ENCODE measurements around the gene DPYSL3. TPM values are rescaled to one million over a fixed set of nuclear protein-coding genes. Genes with fewer than 3 reads are reported as not detected.

Gene DPYSL3
- total RNA-seq, 1 experiment from 2014 or later = 17.2 TPM

- POLR2A ChIA-PET = no interaction called here
- H3K27me3 ChIP-seq (ENCODE audit: insufficient read depth, low read length) = no peaks in the 10 kb centered on the region
Measured at GRCh38 chr5:147442224-147442623, 67.6 kb downstream of the DPYSL3 start.

GRCh38 chr5:147441191-147441695 is 68.6 kb downstream of the DPYSL3 start:
- ChIA-PET RAD21 (ENCODE audit: low non-redundant PET in 1 of 2, low total read pairs in 2 of 2, uncharacterized antibody in 2 of 2, unreplicated experiment in 2 of 2) (no interaction called here), CTCF (no interaction called here), POLR2A (no interaction called here)
- Histone ChIP-seq H3K4me2 (ENCODE audit: low read length) (no peak overlapping the region), H3K4me3 (replicated peaks in 1 of 2; ENCODE audit: low read depth in 1 of 2, low read length in 2 of 2) (no peak overlapping the region), H2AFZ (ENCODE audit: low read depth, low read length, poor library complexity, severe bottlenecking) (no peak overlapping the region), H3K36me3 (ENCODE audit: control insufficient read depth in 1 of 2, insufficient read depth in 2 of 2, low read length in 2 of 2) (no peaks in the 10 kb centered on the region), H3K9me2 (ENCODE audit: insufficient read depth) (no peaks in the 10 kb centered on the region), H3K27ac (ENCODE audit: low read depth, low read length) (no peak overlapping the region), H4K20me1 (ENCODE audit: insufficient read depth) (no peaks in the 10 kb centered on the region), H3K9me3 (ENCODE audit: control insufficient read depth in 1 of 2, insufficient read depth in 1 of 2, low read depth in 1 of 2, low read length in 2 of 2) (no peaks in the 10 kb centered on the region), H3K9ac (ENCODE audit: low read length) (no peak overlapping the region), H3K4me1 (ENCODE audit: control insufficient read depth in 1 of 2, insufficient read depth in 2 of 2, low read length in 2 of 2) (peaks cover 0 to 4% of the 10 kb centered on the region in 2 experiments; a peak in 1 of 4 replicates), H3K27me3 (ENCODE audit: insufficient read depth, low read length) (no peaks in the 10 kb centered on the region), H3K79me2 (ENCODE audit: insufficient read depth, low read length) (no peaks in the 10 kb centered on the region)
- DNase-seq (ENCODE audit: low read depth, low spot score) (no peak), ATAC-seq (no peak)
- intact Hi-C loops (cut with micrococcal nuclease) = no loop called here
- BruUV-seq (replicated peaks) = no TSS peak
- no peak for TF ChIP-seq EZH2 (IDR thresholded peaks at IDR 0.05)
- TF ChIP-seq ELF1 (IDR thresholded peaks at IDR 0.05; ENCODE audit: borderline replicate concordance, low read depth) = no peak
- no peak for TF ChIP-seq YY1 (IDR thresholded peaks at IDR 0.05; ENCODE audit: extremely low read depth, insufficient replicate concordance, low read depth, low read length)
- TF ChIP-seq ATF3 (IDR thresholded peaks at IDR 0.05) = no peak
- no peak for TF ChIP-seq POLR2A (IDR thresholded peaks at IDR 0.05; ENCODE audit: borderline replicate concordance, extremely low read depth, insufficient read depth, insufficient read length)
- no peak for TF ChIP-seq ZFX (IDR thresholded peaks at IDR 0.05)
- no peak for TF ChIP-seq CBX3 (IDR thresholded peaks at IDR 0.05; ENCODE audit: low read depth)
- no peak for TF ChIP-seq REST (IDR thresholded peaks at IDR 0.05; ENCODE audit: low read depth)
- TF ChIP-seq ZNF274 (IDR thresholded peaks at IDR 0.05; ENCODE audit: low read depth, low read length) = no peak
- TF ChIP-seq CTCF (IDR thresholded peaks at IDR 0.05 in 2 of 3, conservative IDR thresholded peaks at IDR 0.05 in 1 of 3; ENCODE audit: borderline replicate concordance in 1 of 3, insufficient read depth in 1 of 3, low read depth in 2 of 3, low read length in 2 of 3) = no peak
- no peak for TF ChIP-seq JUND (IDR thresholded peaks at IDR 0.05)

More at GRCh38 chr5:147442224-147442623, 67.6 kb downstream of the DPYSL3 start:
- RAD21 ChIA-PET (ENCODE audit: low non-redundant PET in 1 of 2, low total read pairs in 2 of 2, uncharacterized antibody in 2 of 2, unreplicated experiment in 2 of 2) = no interaction called here
- Histone ChIP-seq H3K27ac (ENCODE audit: low read depth, low read length) (no peak overlapping the region), H3K36me3 (ENCODE audit: control insufficient read depth in 1 of 2, insufficient read depth in 2 of 2, low read length in 2 of 2) (no peaks in the 10 kb centered on the region), H3K9me2 (ENCODE audit: insufficient read depth) (no peaks in the 10 kb centered on the region), H4K20me1 (ENCODE audit: insufficient read depth) (no peaks in the 10 kb centered on the region), H2AFZ (ENCODE audit: low read depth, low read length, poor library complexity, severe bottlenecking) (no peak overlapping the region), H3K4me1 (ENCODE audit: control insufficient read depth in 1 of 2, insufficient read depth in 2 of 2, low read length in 2 of 2) (peaks cover 0 to 4% of the 10 kb centered on the region in 2 experiments; a peak in 1 of 4 replicates), H3K4me3 (replicated peaks in 1 of 2; ENCODE audit: low read depth in 1 of 2, low read length in 2 of 2) (no peak overlapping the region), H3K4me2 (ENCODE audit: low read length) (no peak overlapping the region), H3K9ac (ENCODE audit: low read length) (no peak overlapping the region), H3K9me3 (ENCODE audit: control insufficient read depth in 1 of 2, insufficient read depth in 1 of 2, low read depth in 1 of 2, low read length in 2 of 2) (no peaks in the 10 kb centered on the region), H3K79me2 (ENCODE audit: insufficient read depth, low read length) (no peaks in the 10 kb centered on the region)
- no TSS peak for BruUV-seq (replicated peaks)
- ATAC-seq (no peak), DNase-seq (ENCODE audit: low read depth, low spot score) (no peak)
- no peak for TF ChIP-seq CBX3 (IDR thresholded peaks at IDR 0.05; ENCODE audit: low read depth)
- no peak for TF ChIP-seq ZNF274 (IDR thresholded peaks at IDR 0.05; ENCODE audit: low read depth, low read length)
- no peak for TF ChIP-seq TCF7L2 (IDR thresholded peaks at IDR 0.05; ENCODE audit: borderline replicate concordance, extremely low read depth, insufficient read depth, insufficient read length)
- TF ChIP-seq POLR2AphosphoS5 (IDR thresholded peaks at IDR 0.05; ENCODE audit: low read depth, low read length) = no peak
- no peak for TF ChIP-seq ATF3 (IDR thresholded peaks at IDR 0.05)
- no peak for TF ChIP-seq ZFX (IDR thresholded peaks at IDR 0.05)
- TF ChIP-seq EGR1 (IDR thresholded peaks at IDR 0.05; ENCODE audit: low read depth) = no peak
- no peak for TF ChIP-seq JUND (IDR thresholded peaks at IDR 0.05)
- intact Hi-C loops (cut with micrococcal nuclease) = no loop called here
- CTCF ChIA-PET = interaction anchor here (1.0 kb wide), 1 partner anchor 12 kb away, joined by 3 read pairs; no protein-coding TSS in a partner anchor
